ENCODE measurements around the gene PUSL1. TPM values are rescaled to one million over a fixed set of nuclear protein-coding genes. Genes with fewer than 3 reads are reported as not detected.
"Not testable (repeated sequence)": the region's sequence is repeated elsewhere in the genome, so short reads cannot be mapped to it uniquely, and the experiment has no call there.

Gene PUSL1
- total and polyA plus RNA-seq, 2 experiments from 2014 or later, result 41.5 to 55.8 TPM

DNA sequence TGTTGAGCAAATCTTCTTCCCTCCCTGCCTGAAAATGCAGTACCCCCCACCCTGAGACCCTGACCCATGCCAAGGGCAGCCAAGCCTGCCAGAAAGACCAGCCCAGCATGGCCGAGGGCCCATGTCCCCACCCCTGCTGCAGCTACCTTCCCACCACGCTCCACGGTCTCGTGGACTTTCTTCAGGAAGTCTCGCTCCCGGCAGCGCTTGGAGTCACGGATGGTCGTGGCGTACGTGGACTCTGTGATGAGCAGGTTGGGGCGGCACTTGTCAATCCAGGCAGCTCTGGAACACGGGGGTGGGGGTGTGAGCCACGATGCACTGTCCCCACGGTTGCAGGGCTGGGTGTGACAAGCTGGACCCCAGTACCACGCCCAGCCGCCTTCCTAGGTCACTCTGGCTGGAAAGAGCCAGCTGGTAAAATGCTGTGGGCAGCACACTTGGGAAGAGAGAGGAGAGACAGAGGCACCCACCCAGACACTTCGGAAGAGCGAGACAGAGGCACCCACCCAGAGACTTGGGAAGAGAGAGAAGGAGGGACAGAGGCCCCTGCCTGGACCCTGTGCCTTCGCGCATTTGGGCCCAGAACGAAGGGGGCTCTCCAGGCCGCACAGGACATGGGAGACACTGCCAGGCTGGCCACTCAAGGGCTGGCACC is 6.4 kb downstream of the PUSL1 start (continued):
- no peak for TF ChIP-seq ZNF114 (CRISPR knock-in tag; IDR thresholded peaks at IDR 0.05)

DNA sequence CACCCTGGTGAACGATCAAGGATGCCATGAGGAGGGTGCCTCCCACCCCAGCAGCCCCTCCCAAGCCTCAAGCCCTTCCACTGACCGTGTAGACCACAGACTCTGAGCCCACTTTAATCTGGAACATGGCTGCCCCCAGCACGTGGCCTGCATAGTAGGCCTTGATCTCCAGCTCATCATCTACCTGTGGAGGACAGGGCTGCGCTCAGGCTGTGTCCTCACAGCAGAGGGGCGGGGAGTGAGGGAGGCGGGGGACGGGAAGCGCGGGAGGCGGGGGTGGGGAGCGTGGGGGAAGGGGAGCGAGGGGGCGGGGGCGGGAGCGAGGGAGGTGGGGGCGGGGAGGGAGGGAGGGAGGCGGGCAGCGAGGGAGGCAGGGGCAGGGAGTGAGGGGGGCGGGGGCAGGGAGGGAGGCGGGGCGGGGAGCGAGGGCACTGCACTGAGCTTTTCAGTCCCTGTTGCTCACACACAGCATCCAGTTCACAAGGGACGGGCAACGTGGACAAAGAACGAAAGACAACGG is 7.1 kb downstream of the PUSL1 start:
- H3K79me2 ChIP-seq (replicated peaks; ENCODE audit: insufficient read depth), result peaks cover 43% of the 10 kb centered on the region
- TF ChIP-seq STAT1 (IDR thresholded peaks at IDR 0.05; ENCODE audit: unreplicated experiment) (no peak), POLR2AphosphoS5 (IDR thresholded peaks at IDR 0.05; ENCODE audit: low read depth) (peak; percentile 39; the same call in 1 of the 2 replicates)
- no peaks in the 10 kb centered on the region for H3K27me3 ChIP-seq (ENCODE audit: insufficient read depth)
- Mint-ChIP-seq H3K9me3 (no peaks in the 10 kb centered on the region; the same call in 2 of the 3 replicates), H3K4me3 (peak overlapping the region; percentile 63), H3K36me3 (ENCODE audit: low read depth) (peaks cover 62% of the 10 kb centered on the region), H3K27ac (peak overlapping the region; percentile 91), H3K27me3 (ENCODE audit: insufficient read depth, low read depth, poor library complexity) (peaks cover 28% of the 10 kb centered on the region), H3K4me1 (peaks cover 18% of the 10 kb centered on the region)
- peaks cover 25% of the 10 kb centered on the region for H4K20me1 ChIP-seq (replicated peaks; ENCODE audit: insufficient read depth)
- peaks cover 7% of the 10 kb centered on the region; the same call in 1 of the 2 replicates for H3K4me1 ChIP-seq (ENCODE audit: insufficient read depth)
- ATAC-seq, result peak; percentile 75
- H3F3A ChIP-seq (replicated peaks; ENCODE audit: low read depth), result peaks cover 18% of the 10 kb centered on the region; the same call in 1 of the 2 replicates
- peak overlapping the region; percentile 62; the same call in 1 of the 2 replicates for H3K4me2 ChIP-seq
- H3K9me2 ChIP-seq (ENCODE audit: insufficient read depth), result no peaks in the 10 kb centered on the region
- DNase-seq (ENCODE audit: low spot score), result peak; percentile 83
- H2AFZ ChIP-seq, result no peak overlapping the region
- 0 out of 2 replicates have a peak overlapping the region, but pooled peaks have one; percentile 39 for H3K4me3 ChIP-seq
- 0 out of 2 replicates have a peak overlapping the region, but pooled peaks have one; percentile 69 for H3K27ac ChIP-seq (ENCODE audit: low read depth)
- peaks cover 8% of the 10 kb centered on the region; the same call in 1 of the 2 replicates for H3K36me3 ChIP-seq (ENCODE audit: insufficient read depth)

DNA sequence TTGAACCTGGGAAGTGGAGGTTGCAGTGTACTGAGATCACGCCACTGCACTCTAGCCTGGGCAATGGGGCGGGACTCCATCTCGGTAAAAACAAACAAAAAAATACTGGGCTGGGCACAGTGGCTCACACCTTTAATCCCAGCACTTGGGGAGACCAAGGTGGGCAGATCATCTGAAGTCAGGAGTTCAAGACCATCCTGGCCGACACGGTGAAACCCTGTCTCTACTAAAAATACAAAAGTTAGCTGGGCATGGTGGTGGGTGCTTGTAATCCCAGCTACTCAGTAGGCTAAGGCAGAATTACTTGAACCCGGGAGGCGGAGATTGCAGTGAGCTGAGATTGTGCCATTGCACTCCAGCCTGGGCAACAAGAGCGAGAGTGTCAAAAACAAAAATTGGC is 7.8 kb downstream of the PUSL1 start:
- H3K36me3 ChIP-seq (ENCODE audit: insufficient read depth); H3K9me2 ChIP-seq (ENCODE audit: insufficient read depth); H3K9me3 Mint-ChIP-seq; H3K27ac ChIP-seq (ENCODE audit: low read depth); H3K27me3 ChIP-seq (ENCODE audit: insufficient read depth); H2AFZ ChIP-seq; H3K4me3 Mint-ChIP-seq; DNase-seq (ENCODE audit: low spot score); H3K4me1 ChIP-seq (ENCODE audit: insufficient read depth); ATAC-seq: not testable (repeated sequence)
- H3K27me3 Mint-ChIP-seq (ENCODE audit: insufficient read depth, low read depth, poor library complexity), result peaks cover 25% of the 10 kb centered on the region
- peaks cover 48% of the 10 kb centered on the region for H3K79me2 ChIP-seq (replicated peaks; ENCODE audit: insufficient read depth)
- peaks cover 25% of the 10 kb centered on the region for H4K20me1 ChIP-seq (replicated peaks; ENCODE audit: insufficient read depth)
- 0 out of 2 replicates have a peak overlapping the region, but pooled peaks have one; percentile 62 for H3K4me2 ChIP-seq
- H3F3A ChIP-seq (replicated peaks; ENCODE audit: low read depth), result peaks cover 18% of the 10 kb centered on the region; the same call in 1 of the 2 replicates
- H3K4me1 Mint-ChIP-seq, result peaks cover 18% of the 10 kb centered on the region
- peaks cover 58% of the 10 kb centered on the region for H3K36me3 Mint-ChIP-seq (ENCODE audit: low read depth)
- H3K4me3 ChIP-seq, result 0 out of 2 replicates have a peak overlapping the region, but pooled peaks have one; percentile 39
- peak overlapping the region; percentile 28; the same call in 1 of the 2 replicates for H3K27ac Mint-ChIP-seq

DNA sequence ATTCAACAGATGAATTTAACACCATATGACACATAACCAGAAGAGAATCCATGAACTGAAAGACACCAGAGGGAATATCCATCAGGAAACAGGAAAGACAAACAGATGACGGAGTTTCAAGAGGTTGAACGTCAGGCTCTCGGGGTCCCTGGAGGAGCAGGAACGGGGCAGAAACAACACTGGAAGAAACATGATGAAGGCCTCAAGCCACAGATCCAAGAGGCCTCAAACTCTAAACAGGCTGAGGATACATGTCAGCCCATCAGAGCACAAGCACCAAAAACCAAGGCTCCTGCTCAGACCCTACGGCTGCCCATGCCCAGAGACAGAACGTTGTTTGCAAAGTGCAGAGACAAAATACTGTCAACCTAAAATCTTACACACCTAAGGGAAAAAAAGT is 9.0 kb downstream of the PUSL1 start:
- Mint-ChIP-seq H3K4me3 (no peak overlapping the region; the same call in 2 of the 3 replicates), H3K36me3 (ENCODE audit: low read depth) (peaks cover 61% of the 10 kb centered on the region), H3K9me3 (no peaks in the 10 kb centered on the region; the same call in 2 of the 3 replicates), H3K27me3 (ENCODE audit: insufficient read depth, low read depth, poor library complexity) (peaks cover 29% of the 10 kb centered on the region), H3K27ac (no peak overlapping the region), H3K4me1 (peaks cover 21% of the 10 kb centered on the region)
- H3K27ac ChIP-seq (ENCODE audit: low read depth), result 0 out of 2 replicates have a peak overlapping the region, but pooled peaks have one; percentile 55
- no peak overlapping the region for H2AFZ ChIP-seq
- DNase-seq (ENCODE audit: low spot score) (no peak), ATAC-seq (no peak)
- H3K79me2 ChIP-seq (replicated peaks; ENCODE audit: insufficient read depth), result peaks cover 59% of the 10 kb centered on the region
- H3K4me1 ChIP-seq (ENCODE audit: insufficient read depth), result peaks cover 7% of the 10 kb centered on the region; the same call in 1 of the 2 replicates
- no peak overlapping the region for H3K4me3 ChIP-seq
- peaks cover 25% of the 10 kb centered on the region for H4K20me1 ChIP-seq (replicated peaks; ENCODE audit: insufficient read depth)
- peaks cover 15% of the 10 kb centered on the region; the same call in 1 of the 2 replicates for H3F3A ChIP-seq (replicated peaks; ENCODE audit: low read depth)
- no peaks in the 10 kb centered on the region for H3K9me2 ChIP-seq (ENCODE audit: insufficient read depth)
- H3K36me3 ChIP-seq (ENCODE audit: insufficient read depth), result peaks cover 8% of the 10 kb centered on the region; the same call in 1 of the 2 replicates
- no peak overlapping the region for H3K4me2 ChIP-seq
- no peaks in the 10 kb centered on the region for H3K27me3 ChIP-seq (ENCODE audit: insufficient read depth)
- no peak for TF ChIP-seq ZNF114 (CRISPR knock-in tag; IDR thresholded peaks at IDR 0.05)
- TF ChIP-seq, protein P1, sequence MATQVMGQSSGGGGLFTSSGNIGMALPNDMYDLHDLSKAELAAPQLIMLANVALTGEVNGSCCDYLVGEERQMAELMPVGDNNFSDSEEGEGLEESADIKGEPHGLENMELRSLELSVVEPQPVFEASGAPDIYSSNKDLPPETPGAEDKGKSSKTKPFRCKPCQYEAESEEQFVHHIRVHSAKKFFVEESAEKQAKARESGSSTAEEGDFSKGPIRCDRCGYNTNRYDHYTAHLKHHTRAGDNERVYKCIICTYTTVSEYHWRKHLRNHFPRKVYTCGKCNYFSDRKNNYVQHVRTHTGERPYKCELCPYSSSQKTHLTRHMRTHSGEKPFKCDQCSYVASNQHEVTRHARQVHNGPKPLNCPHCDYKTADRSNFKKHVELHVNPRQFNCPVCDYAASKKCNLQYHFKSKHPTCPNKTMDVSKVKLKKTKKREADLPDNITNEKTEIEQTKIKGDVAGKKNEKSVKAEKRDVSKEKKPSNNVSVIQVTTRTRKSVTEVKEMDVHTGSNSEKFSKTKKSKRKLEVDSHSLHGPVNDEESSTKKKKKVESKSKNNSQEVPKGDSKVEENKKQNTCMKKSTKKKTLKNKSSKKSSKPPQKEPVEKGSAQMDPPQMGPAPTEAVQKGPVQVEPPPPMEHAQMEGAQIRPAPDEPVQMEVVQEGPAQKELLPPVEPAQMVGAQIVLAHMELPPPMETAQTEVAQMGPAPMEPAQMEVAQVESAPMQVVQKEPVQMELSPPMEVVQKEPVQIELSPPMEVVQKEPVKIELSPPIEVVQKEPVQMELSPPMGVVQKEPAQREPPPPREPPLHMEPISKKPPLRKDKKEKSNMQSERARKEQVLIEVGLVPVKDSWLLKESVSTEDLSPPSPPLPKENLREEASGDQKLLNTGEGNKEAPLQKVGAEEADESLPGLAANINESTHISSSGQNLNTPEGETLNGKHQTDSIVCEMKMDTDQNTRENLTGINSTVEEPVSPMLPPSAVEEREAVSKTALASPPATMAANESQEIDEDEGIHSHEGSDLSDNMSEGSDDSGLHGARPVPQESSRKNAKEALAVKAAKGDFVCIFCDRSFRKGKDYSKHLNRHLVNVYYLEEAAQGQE (IDR thresholded peaks at IDR 0.05; ENCODE audit: unreplicated experiment), result no peak
- TF ChIP-seq EZH2 (IDR thresholded peaks at IDR 0.05; ENCODE audit: low read depth, unreplicated experiment), result no peak

All from GM23338 (cell line).